Heart right ventricle (tissue), 16 donors: Measurements from ENCODE around the gene ARL6. TPM values are rescaled to one million over a fixed set of nuclear protein-coding genes. Genes with fewer than 3 reads are reported as not detected.

Experiments used
- ATAC-seq, 8 donors: fragments of 200-7000 bp; cut with Tn5 transposase; one replicate each; pipeline ENCODE4 v1.9.1; 2020; ENCODE audit warnings: mild to moderate bottlenecking in 8 of 8, moderate library complexity in 8 of 8, moderate number of reproducible peaks in 1 of 8
- DNase-seq, 2 donors: peaks; one replicate each; pipeline ENCODE4 v3.0.0-alpha.2; 2020
- H3K27ac ChIP-seq, 10 donors: fragments of 200-600 bp; sonication (generic) in 2 of 10; one replicate each; pipeline versions ENCODE4 v1.5.0 to v1.8.0; 2020 to 2022; ENCODE audit warnings: mild to moderate bottlenecking in 3 of 10
- H3K27me3 ChIP-seq, 7 donors: fragments of 200-600 bp; one replicate each; pipeline ENCODE4 v1.8.0; 2021 to 2022; ENCODE audit warnings: mild to moderate bottlenecking in 2 of 7
- H3K36me3 ChIP-seq, 9 donors: fragments of 200-600 bp; sonication (generic) in 1 of 9; one replicate each; pipeline versions ENCODE4 v1.5.0 to v1.8.0; 2020 to 2022; ENCODE audit warnings: mild to moderate bottlenecking in 2 of 9
- H3K4me1 ChIP-seq, 9 donors: fragments of 200-600 bp; sonication (generic) in 1 of 9; one replicate each; pipeline versions ENCODE4 v1.5.0 to v1.8.0; 2020 to 2022; ENCODE audit warnings: mild to moderate bottlenecking in 4 of 9
- H3K4me3 ChIP-seq, 10 donors: fragments of 200-600 bp; sonication (generic) in 2 of 10; one replicate each; pipeline versions ENCODE4 v1.5.0 to v1.8.0; 2020 to 2022; ENCODE audit warnings: mild to moderate bottlenecking in 7 of 10, moderate library complexity in 2 of 10
- H3K9me3 ChIP-seq, 11 donors: fragments of 200-600 bp in 10 of 11; sonication (generic) in 2 of 11; one replicate each; pipeline versions ENCODE4 v1.5.0 to v1.8.0; 2013 to 2022; ENCODE audit warnings: mild to moderate bottlenecking in 2 of 11, control low read depth in 1 of 11, moderate library complexity in 1 of 11
- CTCF ChIP-seq, 9 donors: fragments of 200-600 bp; sonication (generic) in 2 of 9; IDR thresholded peaks; one replicate each; pipeline versions ENCODE4 v1.5.0 to v1.8.0; 2021 to 2022; ENCODE audit warnings: antibody characterized with exemption in 9 of 9, mild to moderate bottlenecking in 5 of 9, moderate library complexity in 1 of 9
- WGBS, 2 donors: extraction: QIAGEN DNeasy Blood & Tissue Kit; methylation state at CpG; one replicate each; pipeline ENCODE4 v1.1.7; 2013; ENCODE audit warnings: inconsistent platforms in 1 of 2; 5-methylcytosine and 5-hydroxymethylcytosine counted together
- intact Hi-C, 10 donors: fragments of 100-400 bp; cut with DNase I; formaldehyde crosslinking; loops; one replicate each; pipeline versions ENCODE4 v1.11.1 to v1.14.2; 2022
- polyA plus RNA-seq, 2 donors: library from polyadenylated mRNA; stranded (reverse); fragments of 200-250 nt; gene quantifications; one replicate each; pipeline ENCODE4 v1.2.3, GENCODE V29; 2013
- total RNA-seq, 10 donors: library from RNA; stranded (reverse); fragmentation: NEBNext Ultra II Directional in 3 of 10; extraction: Animal tissue kit (Norgen Biotek cat#: 25700) in 3 of 10; gene quantifications; one replicate each; pipeline versions ENCODE4 v1.2.1 to v1.2.4, GENCODE V29; 2021 to 2023
- donor health status: Arrhythmogenic right ventricular cardiomyopathy.
- donor health status: ischemic (EF 13 %, LVEDD 7.1; RV severe dilation, severe dysfunction).
- donor health status: healthy with polysubstance abuse.
- donor health status: DM: no; HTN: yes; CAD: no.
- donor health status: DM: no; HTN: no; CAD: no.
- donor health status: ischemic (EF 25% LVEDD 6.9; RV normal size, moderate dysfunction).
- donor health status: ischemic (EF 25% LVEDD 5.7; RV mildly dilated, moderate dysfunction).
- donor health status: healthy.
- donor health status: DM: yes; HTN: yes; CAD: no.
- donor health status: Ischemic cardiomyopathy.
- donor health status: ischemic (EF 35%, LVEDD 5.7; RV mildly dilated, moderate dysfunction).
- donor health status: nonischemic (EF 11% LVEDD 7.7; RV severe dilation, severe dysfunction).
- donor health status: DM: yes; HTN: yes; CAD: no.
- donor health status: PGD.
- donor health status: ischemic (EF 29% LVEDD 5.4; RV normal size, mild dysfunction).
- donor health status: nonischemic (EF 23%, LVEDD 6.1; RV moderate dilation, normal function).

Gene ARL6
- total and polyA plus RNA-seq, 12 donors: 2.2 to 5.7 (median 4.2) TPM

- Histone ChIP-seq H3K36me3 (no peaks in the 10 kb centered on the region), H3K27ac (no peak overlapping the region), H3K4me3 (no peak overlapping the region), H3K4me1 (no peaks in the 10 kb centered on the region), H3K27me3 (no peaks in the 10 kb centered on the region), H3K9me3 (no peaks in the 10 kb centered on the region)
- no peak for TF ChIP-seq CTCF (IDR thresholded peaks at IDR 0.05)
- 51 to 58% methylated on average over 3 of the region's 3 CpGs for WGBS, 2 donors
- DNase-seq (no peak), ATAC-seq (no peak)
- intact Hi-C loops: no loop called here
Observed at GRCh38 chr3:97744289-97744688, 20.3 kb upstream of the ARL6 start.

DNA sequence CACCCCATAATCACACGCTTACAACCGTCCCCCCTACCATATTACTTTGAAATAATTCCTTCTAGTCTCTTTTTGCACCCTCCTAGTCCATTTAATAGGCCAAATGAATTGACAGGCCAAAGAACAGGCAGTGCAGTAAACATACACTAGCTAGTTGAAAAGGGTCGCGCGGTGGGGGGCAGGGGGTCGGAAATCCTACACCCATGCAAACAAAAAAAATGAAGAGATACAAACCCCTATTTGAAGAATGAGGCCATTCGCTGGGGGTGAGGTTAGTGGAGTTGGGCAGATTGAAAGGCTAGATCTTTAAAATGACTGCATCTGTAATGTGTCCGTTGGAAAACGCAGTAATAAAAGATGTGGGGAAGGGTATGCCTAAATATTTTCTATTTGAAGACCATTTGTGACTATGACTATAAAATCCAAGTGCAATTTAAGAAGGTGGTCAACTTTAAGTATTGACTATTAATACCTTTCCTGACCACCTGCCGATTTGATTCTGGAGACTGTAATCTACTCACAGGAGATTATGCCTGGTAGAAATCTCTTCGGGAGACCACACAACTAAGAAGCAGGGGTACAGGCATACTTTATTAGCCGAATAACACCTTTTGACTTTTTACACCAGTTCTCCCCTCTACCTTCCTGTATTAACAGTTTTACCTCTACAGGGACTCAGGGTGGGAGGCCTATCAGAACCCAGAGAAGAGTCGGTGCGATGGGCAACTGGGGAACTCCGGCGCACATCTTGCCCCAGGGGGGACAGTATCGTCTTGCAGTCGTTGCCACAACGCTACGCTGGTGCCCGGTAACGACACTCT lies 762 bp upstream of the ARL6 start:
- peaks cover 0 to 11% (median 0%) of the 10 kb centered on the region in 9 donors for H3K36me3 ChIP-seq
- peak overlapping the region in 9 of 10 donors; percentile 18 to 80 (median 66) for H3K27ac ChIP-seq
- peak in 3 of 8 donors; percentile 56 to 68 (median 64) for ATAC-seq
- no peak for TF ChIP-seq CTCF (IDR thresholded peaks at IDR 0.05)
- H3K9me3 ChIP-seq: no peaks in the 10 kb centered on the region
- H3K27me3 ChIP-seq: no peaks in the 10 kb centered on the region
- peaks cover 0 to 18% (median 13%) of the 10 kb centered on the region in 9 donors for H3K4me1 ChIP-seq
- DNase-seq: no peak
- WGBS, 2 donors: 18 to 23% methylated on average over 22 of the region's 22 CpGs
- intact Hi-C loops: no loop called here
- peak overlapping the region; percentile 75 to 91 (median 80) for H3K4me3 ChIP-seq

DNA sequence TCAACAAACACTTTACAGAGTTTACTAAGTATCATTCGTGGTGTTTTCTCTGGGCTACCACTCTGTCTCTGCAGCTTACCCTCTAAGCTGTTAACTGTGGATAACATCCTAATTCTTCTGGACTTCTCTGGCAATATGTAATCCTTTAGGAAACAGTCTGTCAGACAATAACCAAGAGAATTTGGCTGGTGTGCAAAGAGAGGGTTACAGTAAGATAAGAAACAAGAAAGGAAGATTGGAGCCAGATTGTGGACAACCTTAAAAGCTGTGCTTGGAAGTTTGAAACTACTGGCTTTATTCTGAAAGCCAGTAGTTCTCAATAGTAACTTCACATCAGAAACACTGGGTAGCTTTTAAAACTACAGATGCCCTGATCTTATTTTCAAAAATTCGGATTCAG lies 778 bp downstream of the ARL6 start:
- H3K27me3 ChIP-seq: no peaks in the 10 kb centered on the region
- TF ChIP-seq CTCF (IDR thresholded peaks at IDR 0.05): no peak
- H3K9me3 ChIP-seq: peaks cover 0 to 1% (median 0%) of the 10 kb centered on the region in 11 donors
- DNase-seq (no peak), ATAC-seq (no peak)
- intact Hi-C loops: no loop called here
- H3K36me3 ChIP-seq: peaks cover 0 to 26% (median 0%) of the 10 kb centered on the region in 9 donors
- 26 to 27% methylated on average over 2 of the region's 2 CpGs for WGBS, 2 donors
- no peak overlapping the region for H3K27ac ChIP-seq
- H3K4me3 ChIP-seq: peak overlapping the region in 6 of 10 donors; percentile 75 to 87 (median 78)
- H3K4me1 ChIP-seq: peaks cover 0 to 18% (median 13%) of the 10 kb centered on the region in 9 donors

- no peaks in the 10 kb centered on the region for H3K27me3 ChIP-seq
- H3K4me1 ChIP-seq: peaks cover 0 to 5% (median 0%) of the 10 kb centered on the region in 9 donors
- TF ChIP-seq CTCF (IDR thresholded peaks at IDR 0.05): no peak
- H3K36me3 ChIP-seq: peaks cover 0 to 52% (median 0%) of the 10 kb centered on the region in 9 donors
- intact Hi-C loops: no loop called here
- H3K9me3 ChIP-seq: peaks cover 0 to 20% (median 6%) of the 10 kb centered on the region in 11 donors
- DNase-seq (no peak), ATAC-seq (no peak)
- WGBS, 2 donors: 95 to 96% methylated on average over 3 of the region's 3 CpGs
- no peak overlapping the region for H3K27ac ChIP-seq
- no peak overlapping the region for H3K4me3 ChIP-seq
Observed at GRCh38 chr3:97772926-97773325, 8.4 kb downstream of the ARL6 start.
